Peyer's patch (tissue), 4 donors: ENCODE measurements around the gene MMEL1. TPM values are rescaled to one million over a fixed set of nuclear protein-coding genes. Genes with fewer than 3 reads are reported as not detected.
"Not testable (repeated sequence)": the region's sequence is repeated elsewhere in the genome, so short reads cannot be mapped to it uniquely, and the experiment has no call there.

Experiments used
- DNase-seq, 3 donors: peaks; one replicate each; pipeline ENCODE4 v3.0.0-alpha.2; 2017 to 2019
- H3K27ac ChIP-seq, 4 donors: fragments of 200-600 bp; sonication (generic); one replicate each; pipeline ENCODE4 v1.5.1; 2016 to 2019
- H3K27me3 ChIP-seq, 2 donors: fragments of 200-600 bp; sonication (generic); one replicate each; pipeline ENCODE4 v1.5.1; 2019
- H3K36me3 ChIP-seq, 3 donors: fragments of 200-600 bp; sonication (generic); one replicate each; pipeline ENCODE4 v1.5.1; 2016 to 2019
- H3K4me1 ChIP-seq, 4 donors: fragments of 200-600 bp; sonication (generic); one replicate each; pipeline ENCODE4 v1.5.1; 2016 to 2019
- H3K4me3 ChIP-seq, 4 donors: fragments of 200-600 bp; sonication (generic); 1 replicate in 3 of 4; 2 replicates in 1 of 4; pipeline ENCODE4 v1.5.1; 2016 to 2019; ENCODE audit warnings: mild to moderate bottlenecking in 1 of 4
- H3K9me3 ChIP-seq, 4 donors: fragments of 200-600 bp; sonication (generic); one replicate each; pipeline ENCODE4 v1.5.1; 2016 to 2019; ENCODE audit warnings: mild to moderate bottlenecking in 1 of 4
- POLR2A ChIP-seq, 2 donors: fragments of 450-650 bp; IDR thresholded peaks; one replicate each; pipeline ENCODE4 v1.5.1; 2017; ENCODE audit warnings: antibody characterized with exemption in 2 of 2, mild to moderate bottlenecking in 2 of 2, moderate library complexity in 2 of 2
- total RNA-seq, 4 donors: library from RNA; depleted of rRNA; stranded (reverse); fragments of >200 nt; gene quantifications; one replicate each; pipeline ENCODE4 v1.1.0, GENCODE V29; 2016
- TF ChIP-seq, protein P1 (sequence below), 6 experiments: fragments of 450-650 bp in 4 of 6; fragments of 200-600 bp in 2 of 6; sonication (generic) in 1 of 6; IDR thresholded peaks; one replicate each; pipeline ENCODE4 v1.5.1; 2017 to 2019; ENCODE audit warnings: antibody characterized with exemption in 6 of 6, mild to moderate bottlenecking in 3 of 6, moderate library complexity in 1 of 6

MMEL1 gene
- total RNA-seq, 4 donors from 2014 or later: 7.4 to 51.7 (median 27.4) TPM

DNA sequence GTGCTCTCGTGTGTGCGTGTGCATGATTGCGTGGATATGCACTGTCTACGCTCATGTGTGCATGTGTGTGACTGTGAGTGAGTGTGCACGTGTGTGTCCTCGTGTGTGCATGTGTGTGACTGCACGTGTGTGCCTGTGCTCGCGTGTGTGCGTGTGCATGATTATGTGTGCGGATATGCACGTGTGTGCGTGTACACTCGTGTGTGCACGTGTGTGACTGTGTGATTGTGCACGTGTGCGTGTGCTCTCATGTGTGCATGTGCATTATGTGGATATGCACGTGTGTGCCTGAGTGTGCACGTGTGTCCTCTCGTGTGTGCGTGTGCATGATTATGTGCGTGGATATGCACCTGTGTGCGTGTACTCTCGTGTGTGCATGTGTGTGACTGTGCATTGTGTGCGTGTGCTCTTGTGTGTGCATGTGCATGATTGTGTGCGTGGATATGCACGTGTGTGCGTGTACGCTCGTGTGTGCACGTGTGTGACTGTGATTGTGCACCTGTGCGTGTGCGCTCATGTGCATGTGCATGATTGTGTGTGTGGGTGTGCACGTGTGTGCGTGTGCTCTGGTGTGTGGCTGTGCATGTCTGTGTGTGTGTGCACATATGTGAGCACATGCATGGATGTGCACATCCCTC lies 2.2 kb downstream of the MMEL1 start:
- Histone ChIP-seq H3K36me3 (no peaks in the 10 kb centered on the region), H3K9me3 (no peaks in the 10 kb centered on the region), H3K27ac (peak overlapping the region in 2 of 4 donors; percentile 78 to 85), H3K4me3 (no peak overlapping the region), H3K27me3 (peaks cover 0 to 24% of the 10 kb centered on the region in 2 donors), H3K4me1 (peaks cover 0 to 30% (median 2%) of the 10 kb centered on the region in 4 donors)
- TF ChIP-seq, protein P1, sequence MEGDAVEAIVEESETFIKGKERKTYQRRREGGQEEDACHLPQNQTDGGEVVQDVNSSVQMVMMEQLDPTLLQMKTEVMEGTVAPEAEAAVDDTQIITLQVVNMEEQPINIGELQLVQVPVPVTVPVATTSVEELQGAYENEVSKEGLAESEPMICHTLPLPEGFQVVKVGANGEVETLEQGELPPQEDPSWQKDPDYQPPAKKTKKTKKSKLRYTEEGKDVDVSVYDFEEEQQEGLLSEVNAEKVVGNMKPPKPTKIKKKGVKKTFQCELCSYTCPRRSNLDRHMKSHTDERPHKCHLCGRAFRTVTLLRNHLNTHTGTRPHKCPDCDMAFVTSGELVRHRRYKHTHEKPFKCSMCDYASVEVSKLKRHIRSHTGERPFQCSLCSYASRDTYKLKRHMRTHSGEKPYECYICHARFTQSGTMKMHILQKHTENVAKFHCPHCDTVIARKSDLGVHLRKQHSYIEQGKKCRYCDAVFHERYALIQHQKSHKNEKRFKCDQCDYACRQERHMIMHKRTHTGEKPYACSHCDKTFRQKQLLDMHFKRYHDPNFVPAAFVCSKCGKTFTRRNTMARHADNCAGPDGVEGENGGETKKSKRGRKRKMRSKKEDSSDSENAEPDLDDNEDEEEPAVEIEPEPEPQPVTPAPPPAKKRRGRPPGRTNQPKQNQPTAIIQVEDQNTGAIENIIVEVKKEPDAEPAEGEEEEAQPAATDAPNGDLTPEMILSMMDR (IDR thresholded peaks at IDR 0.05): no peak
- no peak for TF ChIP-seq POLR2A (IDR thresholded peaks at IDR 0.05)
- no peak for DNase-seq

DNA sequence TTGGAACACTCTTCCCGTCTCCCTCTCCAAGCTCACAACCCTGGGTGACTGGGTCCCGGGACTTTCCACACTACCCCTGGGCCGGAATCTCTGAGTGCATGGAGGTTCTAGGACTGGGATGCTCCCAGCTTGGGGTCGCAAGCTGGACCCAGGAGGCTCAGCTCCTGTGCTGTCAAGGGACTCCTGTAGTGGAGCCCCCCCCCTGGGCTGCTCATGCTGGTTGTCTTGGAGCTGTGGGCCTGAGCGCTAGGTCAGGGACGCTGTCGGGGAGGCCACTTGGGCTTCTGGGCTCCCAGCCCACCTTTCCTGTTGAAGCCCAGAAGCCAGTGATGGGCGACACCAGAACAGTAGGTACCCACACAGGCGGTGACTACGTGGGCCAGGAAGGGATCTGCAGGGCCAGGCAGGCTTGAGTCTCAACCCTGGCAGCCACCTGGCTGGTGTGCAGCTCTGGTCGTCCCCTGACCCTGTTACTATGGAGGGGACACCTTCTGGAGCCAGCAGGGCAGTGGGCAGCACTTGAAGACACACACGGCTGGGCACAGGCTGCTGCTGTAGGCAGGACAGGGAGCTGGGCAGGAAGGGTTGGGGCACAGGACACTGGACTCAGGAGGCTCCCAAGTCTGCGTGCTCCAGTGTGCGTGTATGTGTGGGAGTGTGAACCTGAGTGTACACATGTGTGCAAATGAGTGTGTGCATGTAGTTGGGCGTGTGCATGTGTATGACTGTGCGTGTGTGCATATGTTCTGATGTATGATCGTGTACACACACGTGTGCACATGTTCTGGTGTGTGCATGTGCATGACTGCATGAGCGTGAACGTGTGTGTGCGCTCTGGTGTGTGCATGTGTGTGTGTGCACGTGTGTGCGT lies 3.0 kb downstream of the MMEL1 start:
- peaks cover 0 to 24% of the 10 kb centered on the region in 2 donors for H3K27me3 ChIP-seq
- TF ChIP-seq, protein P1 (IDR thresholded peaks at IDR 0.05): no peak
- TF ChIP-seq POLR2A (IDR thresholded peaks at IDR 0.05): no peak
- no peak overlapping the region for H3K27ac ChIP-seq
- H3K9me3 ChIP-seq: no peaks in the 10 kb centered on the region
- peaks cover 0 to 30% (median 2%) of the 10 kb centered on the region in 4 donors for H3K4me1 ChIP-seq
- DNase-seq: no peak
- no peaks in the 10 kb centered on the region for H3K36me3 ChIP-seq
- H3K4me3 ChIP-seq: no peak overlapping the region

DNA sequence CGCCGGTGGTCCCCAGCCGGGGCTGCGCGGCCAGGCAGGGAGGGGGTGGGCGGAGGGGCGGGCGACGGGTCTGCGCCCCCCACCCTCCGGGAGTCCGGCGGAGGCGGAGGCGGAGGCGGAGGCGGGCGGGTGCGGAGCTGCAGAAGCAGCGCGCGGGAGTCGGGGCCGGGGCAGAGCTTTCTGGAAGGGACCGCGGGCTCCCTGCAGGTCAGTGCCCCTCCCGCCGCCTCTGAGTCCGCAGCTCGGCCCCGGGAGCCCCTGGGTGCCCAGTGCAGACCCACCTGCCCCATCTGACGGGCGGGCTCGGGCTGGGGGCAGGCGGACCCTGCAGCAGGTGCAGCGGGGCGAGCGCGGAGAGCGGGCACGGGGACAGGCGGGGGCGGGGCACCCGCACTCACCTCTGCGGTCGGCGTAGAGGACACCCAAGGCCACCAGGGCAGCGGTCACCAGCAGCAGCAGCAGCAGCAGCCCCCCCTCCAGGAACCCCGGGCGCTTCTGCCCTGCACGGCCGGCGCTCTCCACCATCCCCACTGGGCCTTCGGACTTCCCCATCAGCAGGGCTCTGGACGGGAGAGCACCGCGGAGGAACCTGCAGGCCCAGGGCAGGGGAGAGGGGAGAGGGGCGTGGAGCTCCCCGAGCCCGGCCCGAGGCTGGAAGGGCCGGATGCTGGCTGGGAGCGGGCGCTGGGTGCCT lies 3.7 kb downstream of the MMEL1 start:
- Histone ChIP-seq H3K27ac (no peak overlapping the region), H3K27me3 (peaks cover 0 to 24% of the 10 kb centered on the region in 2 donors), H3K36me3 (no peaks in the 10 kb centered on the region), H3K9me3 (no peaks in the 10 kb centered on the region), H3K4me1 (peaks cover 0 to 30% (median 2%) of the 10 kb centered on the region in 4 donors), H3K4me3 (peak overlapping the region in 1 of 4 donors; percentile 10)
- DNase-seq: no peak
- no peak for TF ChIP-seq POLR2A (IDR thresholded peaks at IDR 0.05)
- TF ChIP-seq, protein P1 (IDR thresholded peaks at IDR 0.05): no peak

DNA sequence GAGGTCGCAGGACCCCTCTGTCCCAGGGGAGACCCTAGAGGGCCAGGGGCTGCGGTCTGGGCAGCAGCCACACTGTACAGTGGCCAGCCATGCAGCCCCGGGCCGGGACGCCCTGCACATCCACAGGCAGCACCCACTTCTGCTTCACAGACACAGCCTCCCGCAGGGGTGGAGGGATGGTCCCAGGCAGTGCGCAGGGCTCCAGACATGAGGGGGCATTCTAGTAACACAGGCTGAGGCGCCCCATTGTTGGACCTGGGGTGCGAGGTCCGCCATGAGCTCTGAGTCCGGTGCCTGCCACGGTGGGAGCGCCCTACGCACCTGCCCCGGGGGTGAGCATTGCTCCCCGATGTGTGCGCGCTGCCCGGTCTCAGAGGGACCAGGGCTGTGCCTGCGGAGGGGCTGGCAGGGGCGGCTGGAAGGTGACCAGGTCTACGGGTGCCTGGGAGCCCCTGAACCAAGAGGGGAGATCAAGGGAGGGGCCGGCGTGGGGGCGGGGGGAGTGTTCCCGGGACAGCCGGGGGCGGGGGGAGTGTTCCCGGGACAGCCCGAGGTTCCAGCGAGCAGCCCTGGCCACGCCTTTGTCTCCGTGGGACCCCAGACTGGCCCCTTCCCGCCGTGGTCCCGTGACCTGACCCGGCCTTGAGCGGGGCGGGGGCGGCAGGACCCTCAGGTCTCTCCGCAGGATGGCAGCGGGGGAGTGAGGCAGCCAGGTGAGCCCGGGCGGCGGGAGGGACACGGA lies 4.5 kb downstream of the MMEL1 start:
- peak overlapping the region in 1 of 4 donors; percentile 10 for H3K4me3 ChIP-seq
- H3K36me3 ChIP-seq: no peaks in the 10 kb centered on the region
- H3K27me3 ChIP-seq: peaks cover 0 to 24% of the 10 kb centered on the region in 2 donors
- TF ChIP-seq POLR2A (IDR thresholded peaks at IDR 0.05): no peak
- DNase-seq: peak in 2 of 3 donors; percentile 44 to 47
- H3K9me3 ChIP-seq: no peaks in the 10 kb centered on the region
- no peak overlapping the region for H3K27ac ChIP-seq
- peaks cover 0 to 30% (median 2%) of the 10 kb centered on the region in 4 donors for H3K4me1 ChIP-seq

DNA sequence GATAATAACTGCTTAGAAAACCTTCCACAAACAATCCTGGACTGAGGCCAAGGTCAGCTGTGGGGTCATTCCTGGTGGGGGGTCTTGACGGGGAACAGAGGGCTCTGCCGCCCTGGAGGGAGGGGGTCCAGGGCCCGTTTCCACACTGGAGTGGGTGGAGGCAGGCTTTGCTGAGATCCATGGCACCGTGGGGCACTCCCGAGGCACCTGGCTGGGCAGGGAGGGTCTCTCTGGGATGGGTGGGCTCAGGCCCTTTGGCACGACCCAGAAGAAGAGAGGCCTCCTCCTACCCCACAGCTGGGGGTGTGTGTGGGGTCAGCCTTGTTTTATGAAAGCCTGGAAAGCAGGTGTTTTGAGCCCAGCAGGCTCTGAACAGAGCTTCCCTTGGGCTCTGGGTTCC lies 5.1 kb downstream of the MMEL1 start:
- TF ChIP-seq, protein P1 (IDR thresholded peaks at IDR 0.05): no peak
- TF ChIP-seq POLR2A (IDR thresholded peaks at IDR 0.05): no peak
- H3K36me3 ChIP-seq: no peaks in the 10 kb centered on the region
- H3K27ac ChIP-seq: no peak overlapping the region
- H3K9me3 ChIP-seq: no peaks in the 10 kb centered on the region
- DNase-seq: no peak
- no peak overlapping the region for H3K4me3 ChIP-seq
- peaks cover 0 to 24% of the 10 kb centered on the region in 2 donors for H3K27me3 ChIP-seq
- peaks cover 0 to 30% (median 2%) of the 10 kb centered on the region in 4 donors for H3K4me1 ChIP-seq

DNA sequence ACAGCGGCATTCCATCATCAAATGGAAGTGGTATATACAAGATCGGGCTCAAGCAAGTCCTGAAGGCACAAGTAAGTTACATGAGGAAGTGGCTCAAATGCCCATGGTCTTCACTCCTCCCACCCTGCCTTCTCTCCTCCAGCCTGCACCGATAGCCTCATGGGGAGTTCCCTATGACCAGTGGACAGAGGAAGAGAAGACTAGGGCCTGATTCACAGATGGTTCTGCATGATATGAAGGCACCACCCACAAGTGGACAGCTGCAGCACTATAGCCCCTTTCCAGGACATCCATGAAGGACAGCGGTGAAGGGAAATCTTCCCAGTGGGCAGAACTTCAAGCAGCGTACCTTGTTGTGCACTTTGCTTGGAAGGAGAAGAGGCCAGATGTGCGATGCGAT lies 7.1 kb downstream of the MMEL1 start:
- H3K9me3 ChIP-seq, H3K4me3 ChIP-seq, DNase-seq, H3K27ac ChIP-seq, H3K36me3 ChIP-seq: not testable (repeated sequence)
- Histone ChIP-seq H3K4me1 (peaks cover 0 to 16% (median 2%) of the 10 kb centered on the region in 4 donors), H3K27me3 (peaks cover 0 to 24% of the 10 kb centered on the region in 2 donors)
